ENCODE results near the gene NRGN.

NRGN gene

DNA sequence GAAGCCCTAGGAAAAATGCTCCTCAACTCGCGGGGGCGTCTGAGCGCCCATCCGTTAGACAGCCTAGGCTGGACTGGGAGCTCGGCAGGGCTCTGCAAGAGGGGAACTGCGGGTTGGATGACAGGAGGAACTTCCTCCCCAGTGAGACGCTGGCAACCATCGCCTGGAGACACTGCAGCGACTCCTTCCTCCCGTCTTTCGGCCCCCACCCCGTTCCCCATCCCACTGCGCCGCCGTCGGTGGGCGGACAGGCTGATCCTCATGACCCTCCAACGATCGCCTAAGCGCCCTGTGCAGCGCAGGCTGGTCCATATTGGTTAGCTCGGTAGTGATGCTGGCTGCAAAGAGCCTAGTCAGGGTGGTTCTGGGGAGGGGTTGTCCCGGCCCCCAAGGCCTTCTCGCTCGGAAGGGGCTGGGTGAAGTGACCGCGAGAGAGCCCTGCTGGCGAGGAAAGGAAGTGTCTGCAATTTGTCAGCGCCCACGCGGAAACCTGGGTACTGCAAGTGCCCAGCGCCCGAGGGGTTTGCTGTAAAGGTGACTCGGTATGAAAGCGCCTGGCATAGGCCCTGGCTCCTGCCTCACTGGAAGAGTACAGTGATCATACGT lies 638 bp downstream of the NRGN start:
- DNase-seq (ENCODE audit: low read depth): no peak

DNA sequence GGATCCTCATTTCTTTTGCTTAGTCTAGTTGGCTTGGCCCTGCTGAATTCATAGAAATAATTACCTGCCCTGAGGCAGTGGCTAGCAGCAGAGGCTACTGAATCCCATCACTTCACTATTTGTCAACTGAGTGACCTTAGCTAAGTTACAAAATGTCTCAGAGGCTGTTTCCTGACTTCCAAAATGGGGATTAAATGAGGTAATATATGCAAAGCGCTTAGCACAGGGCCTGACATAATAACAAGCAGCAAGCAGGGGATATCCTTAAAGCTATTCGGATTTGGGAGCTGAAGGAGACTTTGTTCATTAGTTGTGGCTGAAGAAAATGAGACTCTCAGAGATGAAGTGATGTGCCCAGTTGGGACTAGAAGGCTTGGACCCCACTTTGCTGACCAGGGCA lies 2.8 kb downstream of the NRGN start:
- no peak for DNase-seq (ENCODE audit: low read depth)

GRCh38 chr11:124743050-124743449 lies 3.3 kb downstream of the NRGN start:
- no peak for DNase-seq (ENCODE audit: low read depth)

DNA sequence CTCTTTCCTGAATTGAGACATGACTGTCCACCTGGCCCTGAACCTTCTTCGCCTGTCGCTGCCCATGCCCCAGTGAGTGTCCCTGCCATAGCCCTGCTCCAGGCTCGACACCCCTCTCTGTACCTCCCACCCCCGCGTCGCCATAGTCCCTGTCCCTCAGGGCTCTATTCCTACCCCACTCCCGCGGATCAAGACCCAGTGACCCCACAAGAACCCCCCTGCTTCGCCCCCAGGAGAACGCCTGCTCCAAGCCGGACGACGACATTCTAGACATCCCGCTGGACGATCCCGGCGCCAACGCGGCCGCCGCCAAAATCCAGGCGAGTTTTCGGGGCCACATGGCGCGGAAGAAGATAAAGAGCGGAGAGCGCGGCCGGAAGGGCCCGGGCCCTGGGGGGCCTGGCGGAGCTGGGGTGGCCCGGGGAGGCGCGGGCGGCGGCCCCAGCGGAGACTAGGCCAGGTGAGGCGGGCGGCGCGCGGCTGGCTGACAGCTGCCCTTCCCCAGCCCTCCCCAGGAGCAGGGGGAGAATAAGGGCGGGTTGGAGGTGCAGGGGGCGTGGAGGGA lies 5.6 kb downstream of the NRGN start:
- no peak for DNase-seq (ENCODE audit: low read depth)

DNA sequence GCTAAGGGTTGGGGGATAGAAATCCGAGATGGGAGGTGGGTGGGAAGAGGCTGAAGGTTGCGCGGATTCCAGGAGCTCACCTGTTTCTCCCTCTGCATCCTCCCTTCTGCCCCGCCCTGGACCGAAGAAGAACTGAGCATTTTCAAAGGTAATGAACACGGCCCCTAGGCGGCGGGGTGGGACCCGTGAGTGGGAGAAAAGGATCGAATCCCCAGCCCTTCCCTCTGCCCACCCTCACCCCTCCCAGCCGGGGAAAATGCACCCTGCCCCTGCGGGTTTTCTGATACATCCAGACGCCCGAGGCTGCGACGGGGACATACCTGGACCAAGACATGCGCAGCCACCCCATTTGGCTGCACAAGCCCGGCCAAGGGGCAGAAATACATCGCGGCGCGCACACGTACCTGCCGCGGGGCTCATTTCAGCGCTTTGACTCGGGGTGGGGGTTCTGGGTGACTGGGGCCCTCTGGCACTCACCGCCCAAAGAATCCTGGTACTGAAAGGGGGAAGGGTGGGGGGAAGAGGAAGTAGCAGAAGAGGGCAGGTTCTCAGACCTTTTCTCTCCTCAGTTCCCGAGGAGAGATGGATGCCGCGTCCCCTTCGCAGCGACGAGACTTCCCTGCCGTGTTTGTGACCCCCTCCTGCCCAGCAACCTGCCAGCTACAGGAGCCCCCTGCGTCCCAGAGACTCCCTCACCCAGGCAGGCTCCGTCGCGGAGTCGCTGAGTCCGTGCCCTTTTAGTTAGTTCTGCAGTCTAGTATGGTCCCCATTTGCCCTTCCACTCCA lies 6.3 kb downstream of the NRGN start:
- DNase-seq (ENCODE audit: low read depth): no peak

DNA sequence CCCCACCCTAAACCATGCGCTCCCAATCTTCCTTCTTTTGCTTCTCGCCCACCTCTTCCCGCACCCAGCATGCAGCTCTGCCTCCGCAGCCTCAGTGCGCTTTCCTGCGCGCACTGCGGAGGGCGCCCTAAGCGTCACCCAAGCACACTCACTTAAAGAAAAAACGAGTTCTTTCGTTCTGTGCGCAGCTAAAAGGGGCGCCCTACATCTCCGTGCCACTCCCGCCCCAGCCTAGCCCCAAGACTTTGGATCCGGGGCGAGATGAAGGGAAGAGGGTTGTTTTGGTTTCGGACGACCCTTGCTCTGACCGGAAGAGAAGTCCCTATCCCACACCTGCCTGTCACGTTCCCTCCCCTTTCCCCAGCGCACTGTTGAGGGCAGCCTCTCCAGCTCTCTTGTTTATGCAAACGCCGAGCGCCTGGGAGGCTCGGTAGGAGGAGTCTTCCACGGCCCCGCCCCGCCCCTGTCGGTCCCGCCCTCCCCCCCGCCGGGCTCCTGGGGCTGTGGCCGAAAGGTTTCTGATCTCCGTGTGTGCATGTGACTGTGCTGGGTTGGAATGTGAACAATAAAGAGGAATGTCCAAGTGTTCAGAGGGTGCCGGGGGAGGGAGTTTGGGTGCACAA lies 7.0 kb downstream of the NRGN start:
- DNase-seq (ENCODE audit: low read depth): peak; percentile 67

DNA sequence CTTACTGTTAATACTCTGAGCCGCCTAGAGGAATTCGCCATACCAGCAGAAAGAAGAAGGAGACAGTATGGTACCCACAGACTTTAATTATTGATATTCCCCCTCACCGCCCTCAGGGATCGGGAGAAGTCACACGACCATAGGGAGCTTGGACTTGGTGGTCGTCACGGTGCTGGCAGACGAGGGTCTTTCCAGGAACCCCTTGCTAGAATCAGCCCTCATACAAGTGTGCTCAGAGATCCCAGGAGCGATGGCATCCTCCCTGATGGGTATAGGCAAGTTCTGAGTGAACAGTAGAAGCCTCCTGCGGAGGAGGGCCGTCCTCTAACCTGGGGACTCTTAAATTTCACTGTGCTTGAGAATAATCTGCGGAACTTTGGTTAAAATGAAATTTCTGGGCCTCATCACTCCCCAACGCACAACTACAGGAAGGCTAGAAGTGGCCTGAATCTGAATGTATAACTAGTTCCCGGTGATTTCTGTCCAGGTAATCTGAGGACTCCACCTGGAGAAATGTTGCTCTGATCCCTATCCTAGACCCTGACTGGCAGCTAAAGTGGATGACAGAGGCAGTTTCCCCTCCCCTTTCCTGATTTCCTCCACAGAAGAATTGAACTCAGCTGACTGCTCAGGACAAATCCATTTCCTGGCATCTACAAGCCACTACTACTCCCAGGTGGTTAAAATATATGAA lies 7.8 kb downstream of the NRGN start:
- DNase-seq (ENCODE audit: low read depth): no peak

DNA sequence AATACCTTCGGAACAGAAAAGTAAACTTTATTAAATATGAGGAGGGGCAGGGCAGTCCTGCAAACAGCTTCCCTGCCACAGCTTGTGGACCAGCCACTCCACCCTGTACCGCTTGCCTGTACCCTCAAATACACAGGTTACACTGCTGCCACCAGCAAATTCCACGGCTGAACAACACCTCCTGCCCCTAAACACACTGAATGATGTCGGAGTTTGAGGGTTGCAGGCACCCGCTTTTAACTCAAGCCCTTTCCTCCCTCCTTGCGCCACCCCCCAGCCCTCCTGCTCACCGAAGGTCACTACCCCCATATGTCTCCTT lies 8.3 kb downstream of the NRGN start:
- DNase-seq (ENCODE audit: low read depth): no peak

DNA sequence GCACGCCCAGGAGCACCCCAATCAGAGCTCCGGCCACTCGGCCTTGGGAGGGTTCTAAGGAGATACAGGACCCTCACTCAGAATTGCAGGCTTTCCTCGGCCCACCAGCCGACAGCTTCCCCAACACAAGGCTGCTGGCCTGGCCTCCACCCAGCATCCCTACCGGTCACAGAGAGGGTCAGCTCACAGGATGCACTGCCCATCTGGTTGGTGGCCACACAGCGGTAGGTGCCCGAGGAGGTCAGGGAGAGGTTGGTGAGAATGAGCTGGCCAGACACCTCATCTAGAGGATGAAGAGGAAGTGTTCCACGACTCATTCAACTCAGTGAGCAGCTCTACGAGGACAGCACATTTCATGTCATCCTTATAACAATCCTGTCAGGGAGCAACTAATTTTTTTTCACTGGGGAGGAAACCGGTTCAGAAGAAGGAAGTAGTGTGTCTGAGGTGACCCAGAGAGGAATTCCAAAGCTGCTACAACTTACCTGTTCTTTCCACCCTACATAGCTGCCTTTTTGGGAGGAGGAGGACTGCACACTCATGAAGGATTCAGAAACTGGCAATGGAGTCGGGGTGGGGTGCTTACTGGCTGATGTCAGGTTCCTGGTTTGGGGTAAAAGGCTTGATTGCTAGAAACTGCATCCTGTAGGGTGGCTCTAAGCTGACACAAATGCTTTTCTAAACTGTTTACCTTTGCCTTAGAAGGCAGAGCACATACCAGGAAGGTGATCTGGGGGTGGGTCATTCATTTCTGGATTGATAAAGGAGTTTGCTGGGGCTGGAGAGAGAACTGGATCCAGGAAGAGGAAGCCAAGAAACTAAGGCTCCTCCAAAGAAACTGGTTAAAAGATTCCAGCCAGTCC lies 9.0 kb downstream of the NRGN start:
- no peak for DNase-seq (ENCODE audit: low read depth)

DNA sequence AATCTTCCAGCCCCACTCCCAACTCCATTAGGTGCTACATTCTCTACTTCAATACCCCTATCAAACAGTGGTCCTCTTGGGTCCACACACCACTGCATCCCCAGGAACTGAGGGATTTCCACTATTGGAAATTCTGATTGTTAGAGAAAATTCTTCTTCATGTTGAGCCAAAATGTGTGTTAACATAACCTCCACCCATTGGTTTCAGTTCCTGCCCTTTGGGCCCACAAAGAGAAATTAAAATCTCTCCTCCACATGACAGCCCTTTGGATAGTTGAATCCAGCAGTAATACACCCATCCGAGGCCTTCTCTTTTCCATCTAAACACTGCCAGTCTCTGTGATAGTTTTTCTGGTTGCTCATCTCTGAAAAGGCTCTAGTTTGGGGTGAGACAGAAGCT lies 10.2 kb downstream of the NRGN start:
- no peak for DNase-seq (ENCODE audit: low read depth)

DNA sequence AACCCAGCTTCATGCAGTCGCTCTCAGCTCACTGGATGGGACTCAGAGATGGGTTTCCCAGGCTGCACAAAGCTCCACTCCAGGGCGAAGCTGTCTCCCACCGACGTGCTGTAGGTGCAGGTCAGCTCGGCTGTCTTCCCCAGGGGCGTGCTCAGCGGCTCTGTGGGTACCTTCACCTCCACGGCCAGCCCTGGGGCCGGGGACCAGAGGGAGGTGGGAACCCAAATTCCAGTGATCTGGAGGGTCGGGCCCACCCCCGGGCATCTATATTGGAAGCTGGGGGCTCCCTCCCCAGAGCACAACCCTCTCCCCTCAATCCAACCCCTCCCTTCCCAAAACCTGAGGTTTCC lies 11.6 kb downstream of the NRGN start:
- DNase-seq (ENCODE audit: low read depth): no peak

DNA sequence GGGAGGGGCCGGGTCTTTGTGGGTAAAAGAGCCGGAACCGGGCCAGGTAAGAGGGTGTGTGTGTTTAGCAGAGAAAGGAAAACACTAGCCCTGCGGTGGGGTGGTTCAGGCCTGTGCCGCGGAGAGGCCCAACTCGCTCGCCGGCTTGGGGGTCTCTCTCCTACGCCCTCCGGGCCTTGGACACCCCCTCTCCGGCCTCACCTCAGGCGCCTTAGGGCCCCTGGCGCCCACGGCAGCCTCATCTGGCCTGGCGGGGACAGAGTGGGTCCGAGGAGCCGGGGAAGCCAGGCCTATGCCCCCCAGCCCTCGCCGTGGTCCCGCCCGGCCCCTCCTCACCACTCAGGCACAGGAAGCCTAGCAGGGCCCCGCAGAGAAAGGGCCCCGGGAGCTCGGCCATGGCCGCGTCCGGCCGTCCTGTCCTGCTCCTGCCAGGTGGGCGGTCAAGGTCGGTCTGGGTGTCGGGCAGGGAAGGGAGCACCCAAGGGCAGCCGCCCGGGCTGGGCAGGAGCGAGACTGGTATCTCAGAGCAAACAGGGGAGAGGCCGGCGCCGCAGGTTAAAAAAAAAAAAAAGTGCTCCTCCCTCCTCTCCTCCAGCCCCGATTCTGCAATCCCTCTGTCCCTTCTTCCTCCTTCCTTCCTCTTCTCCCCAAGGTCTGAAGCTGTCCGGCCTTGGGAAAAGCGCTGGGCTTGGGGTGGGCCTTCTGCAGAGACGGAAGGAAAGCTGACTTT lies 12.2 kb downstream of the NRGN start, which contains the start of gene VSIG2:
Gene VSIG2 (minus strand): TSS at position 515 of the 730 bp plus-strand sequence. CDS start 118 bp downstream, at position 397.
- DNase-seq (ENCODE audit: low read depth): no peak

GRCh38 chr11:124752471-124753102 lies 12.8 kb downstream of the NRGN start:
- DNase-seq (ENCODE audit: low read depth): no peak

- no peak for DNase-seq (ENCODE audit: low read depth)
Observed at GRCh38 chr11:124753205-124753604, 13.5 kb downstream of the NRGN start.

DNA sequence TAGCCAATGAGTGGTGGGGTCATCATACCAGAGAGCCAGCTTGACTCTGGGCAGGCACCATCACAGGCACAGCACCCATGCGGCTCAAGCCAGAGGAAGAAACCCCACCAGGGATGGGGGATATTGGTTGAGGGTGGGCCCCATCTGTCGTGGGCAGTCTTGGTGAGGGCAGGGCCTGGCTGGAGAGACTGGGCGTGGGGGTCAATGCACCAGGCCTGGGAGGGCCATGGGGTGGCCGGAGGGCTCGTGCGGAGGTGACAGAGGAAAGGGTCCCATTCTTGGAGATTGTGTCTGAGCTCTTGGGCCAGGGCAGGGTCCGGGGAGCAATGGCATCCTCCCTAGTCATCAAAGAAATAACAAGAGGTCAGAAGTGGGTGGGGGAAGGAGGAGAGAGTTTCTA lies 13.9 kb downstream of the NRGN start:
- no peak for DNase-seq (ENCODE audit: low read depth)

- no peak for DNase-seq (ENCODE audit: low read depth)
Observed at GRCh38 chr11:124754309-124754708, 14.6 kb downstream of the NRGN start.

GRCh38 chr11:124754710-124755109 lies 15.0 kb downstream of the NRGN start:
- no peak for DNase-seq (ENCODE audit: low read depth)

GRCh38 chr11:124756033-124756752 lies 16.5 kb downstream of the NRGN start:
- no peak for DNase-seq (ENCODE audit: low read depth)

DNA sequence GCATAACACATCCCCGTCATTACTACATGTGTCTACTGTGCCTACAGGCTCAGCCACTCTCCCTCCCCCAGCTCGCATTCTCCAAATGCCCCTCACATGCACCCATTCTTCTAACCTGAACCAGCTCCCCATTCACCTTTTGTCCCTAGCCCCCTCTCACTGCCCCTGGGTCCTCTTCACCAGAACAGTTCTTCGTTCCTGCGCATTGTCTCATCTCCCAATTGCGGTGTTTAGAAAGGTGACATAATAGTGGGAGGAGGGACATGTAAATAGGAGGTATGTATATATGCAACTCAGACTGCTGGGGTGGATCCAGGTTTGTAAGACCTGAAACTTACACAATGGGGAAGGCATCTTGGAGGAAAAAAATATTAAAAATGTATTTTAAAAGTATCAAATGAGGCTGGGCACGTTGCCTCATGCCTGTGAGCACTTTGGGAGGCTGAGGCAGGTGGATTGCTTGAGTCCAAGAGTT lies 17.0 kb downstream of the NRGN start:
- no peak for DNase-seq (ENCODE audit: low read depth)

GRCh38 chr11:124757320-124757719 lies 17.6 kb downstream of the NRGN start:
- DNase-seq (ENCODE audit: low read depth): no peak
